ENCODE results near the gene PTPRN2. TPM values are rescaled to one million over a fixed set of nuclear protein-coding genes. Genes with fewer than 3 reads are reported as not detected.

The PTPRN2 gene
- polyA plus RNA-seq, 1 donor from 2014 or later = 1.6 TPM

GRCh38 chr7:158484801-158485531 is 102.7 kb downstream of the PTPRN2 start:
- Mint-ChIP-seq H3K27me3 (no peaks in the 10 kb centered on the region), H3K9me3 (no peaks in the 10 kb centered on the region), H3K4me3 (no peak overlapping the region), H3K36me3 (no peaks in the 10 kb centered on the region), H3K4me1 (no peaks in the 10 kb centered on the region), H3K27ac (no peak overlapping the region)

DNA sequence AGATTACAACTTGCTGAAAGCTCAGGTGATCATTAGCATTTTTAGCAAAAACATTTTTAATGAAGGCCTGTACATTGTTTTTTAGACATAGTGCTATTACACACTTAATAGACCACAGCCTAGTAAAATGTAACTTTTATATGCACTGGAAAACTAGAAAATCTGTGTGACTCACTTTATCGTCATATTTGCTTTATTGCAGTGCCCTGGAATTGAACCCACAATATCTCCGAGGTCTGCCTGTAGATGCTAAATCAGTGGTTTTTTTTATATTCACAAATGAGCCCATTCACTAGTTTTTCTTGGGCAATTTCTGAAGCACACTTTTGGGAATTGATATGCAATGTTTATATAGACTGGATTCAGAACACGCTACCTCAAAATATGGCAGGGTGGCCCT is 105.1 kb downstream of the PTPRN2 start:
- no peaks in the 10 kb centered on the region for H3K9me3 Mint-ChIP-seq
- no peaks in the 10 kb centered on the region for H3K36me3 Mint-ChIP-seq
- no peaks in the 10 kb centered on the region for H3K4me1 Mint-ChIP-seq
- no peaks in the 10 kb centered on the region for H3K27me3 Mint-ChIP-seq
- no peak overlapping the region for H3K27ac Mint-ChIP-seq
- no peak overlapping the region for H3K4me3 Mint-ChIP-seq

DNA sequence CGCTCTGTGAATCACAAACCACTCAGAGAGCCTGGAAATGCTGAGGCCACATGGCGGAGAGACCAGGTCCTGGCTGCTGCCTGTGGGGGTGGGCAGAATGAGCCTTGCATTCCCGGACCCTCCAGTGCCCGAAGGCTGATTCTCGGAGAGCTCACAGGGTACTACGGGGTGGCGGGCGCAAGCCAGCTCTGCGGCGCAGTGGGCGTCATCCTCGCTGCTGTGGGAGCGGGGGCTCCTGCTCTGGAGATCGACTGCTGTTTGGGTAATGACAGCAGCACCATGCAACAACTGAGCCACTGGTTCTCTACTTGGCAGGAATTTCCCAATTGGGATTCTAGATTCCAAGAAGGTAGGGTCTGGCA is 108.0 kb downstream of the PTPRN2 start:
- no peaks in the 10 kb centered on the region for H3K27me3 Mint-ChIP-seq

DNA sequence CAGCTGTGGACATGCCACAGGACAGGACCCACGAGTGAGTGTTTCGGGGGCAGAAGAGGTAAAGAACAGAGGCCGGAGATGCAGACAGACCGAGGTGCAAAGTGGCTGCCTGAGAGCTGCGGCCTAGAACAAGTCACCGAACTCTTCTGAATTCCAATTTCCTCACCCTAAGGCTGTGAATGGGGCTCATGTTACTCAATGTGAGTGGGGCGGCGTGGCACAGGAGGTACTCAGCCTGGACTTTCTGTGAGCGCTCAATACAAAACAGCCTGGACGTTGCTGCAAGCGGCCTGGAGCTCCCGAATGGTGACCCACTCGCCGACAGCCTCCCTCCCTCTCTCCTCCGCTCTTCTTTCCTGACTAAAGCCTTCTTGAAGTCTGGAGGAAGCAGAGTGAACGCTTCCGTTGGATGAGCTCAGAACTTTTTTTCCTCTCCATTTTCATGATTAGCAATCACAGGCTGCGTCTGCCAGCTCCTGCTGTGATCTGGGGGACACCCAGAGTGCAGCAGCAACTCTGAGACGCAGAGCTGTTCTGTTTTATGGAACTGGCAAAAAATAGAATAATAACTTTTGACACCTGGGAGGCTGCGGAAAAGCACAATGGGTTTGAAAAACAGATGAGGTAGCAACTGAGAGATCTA is 108.5 kb downstream of the PTPRN2 start:
- Mint-ChIP-seq H3K27me3 (no peaks in the 10 kb centered on the region), H3K9me3 (no peaks in the 10 kb centered on the region), H3K36me3 (peaks cover 1% of the 10 kb centered on the region), H3K4me1 (no peaks in the 10 kb centered on the region), H3K27ac (peak overlapping the region in 1 of 3 donors; percentile 67), H3K4me3 (no peak overlapping the region)

More for the DNA sequence above, 108.0 kb downstream of the PTPRN2 start:
- H3K9me3 Mint-ChIP-seq = no peaks in the 10 kb centered on the region
- peaks cover 1% of the 10 kb centered on the region for H3K36me3 Mint-ChIP-seq
- no peak overlapping the region for H3K4me3 Mint-ChIP-seq
- H3K27ac Mint-ChIP-seq = no peak overlapping the region
- H3K4me1 Mint-ChIP-seq = no peaks in the 10 kb centered on the region

GRCh38 chr7:158477866-158478265 is 109.8 kb downstream of the PTPRN2 start:
- Mint-ChIP-seq H3K4me1 (no peaks in the 10 kb centered on the region), H3K27ac (no peak overlapping the region), H3K36me3 (peaks cover 1% of the 10 kb centered on the region), H3K4me3 (no peak overlapping the region), H3K9me3 (no peaks in the 10 kb centered on the region), H3K27me3 (peaks cover 2% of the 10 kb centered on the region)

- Mint-ChIP-seq H3K4me1 (no peaks in the 10 kb centered on the region), H3K4me3 (no peak overlapping the region), H3K27me3 (peaks cover 2% of the 10 kb centered on the region)
Measured at GRCh38 chr7:158476331-158476932, 111.2 kb downstream of the PTPRN2 start.

GRCh38 chr7:158475679-158476052 is 112.0 kb downstream of the PTPRN2 start:
- no peaks in the 10 kb centered on the region for H3K4me1 Mint-ChIP-seq
- peaks cover 1% of the 10 kb centered on the region for H3K36me3 Mint-ChIP-seq
- no peak overlapping the region for H3K27ac Mint-ChIP-seq
- H3K9me3 Mint-ChIP-seq = no peaks in the 10 kb centered on the region
- peaks cover 2% of the 10 kb centered on the region for H3K27me3 Mint-ChIP-seq
- no peak overlapping the region for H3K4me3 Mint-ChIP-seq

More at GRCh38 chr7:158476331-158476932, 111.2 kb downstream of the PTPRN2 start:
- H3K36me3 Mint-ChIP-seq = peaks cover 1% of the 10 kb centered on the region
- H3K27ac Mint-ChIP-seq = no peak overlapping the region
- no peaks in the 10 kb centered on the region for H3K9me3 Mint-ChIP-seq

DNA sequence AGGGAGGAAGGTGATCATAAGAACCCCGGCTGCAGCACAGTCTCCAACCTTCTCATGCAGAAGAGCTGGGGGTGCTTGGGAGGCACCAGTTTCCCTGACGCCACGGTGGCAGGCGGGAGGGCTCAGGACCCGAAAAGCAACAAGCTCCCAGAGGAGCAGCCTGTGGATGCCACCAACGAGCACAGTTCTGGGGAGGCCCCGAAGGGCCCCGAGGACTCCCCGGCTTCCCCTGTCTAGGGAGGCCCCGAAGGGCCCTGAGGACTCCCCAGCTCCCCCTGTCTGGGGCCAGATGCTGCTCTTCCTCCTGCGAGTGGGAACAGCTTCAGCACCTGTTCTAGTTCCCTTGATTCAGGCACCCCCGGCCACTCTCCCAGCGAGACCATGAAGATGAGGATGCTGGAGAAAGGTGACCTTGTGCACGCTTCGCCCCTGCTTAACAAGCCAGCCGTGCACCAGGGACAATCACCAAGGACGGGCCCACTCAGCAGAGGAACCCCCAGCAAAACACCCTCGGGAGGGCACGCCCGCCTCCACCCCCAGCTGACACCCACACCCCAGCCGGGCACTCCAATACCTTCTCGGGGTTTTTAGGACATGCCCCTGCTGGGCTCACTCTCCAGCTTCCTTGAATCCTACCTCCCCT is 112.5 kb downstream of the PTPRN2 start:
- H3K4me3 Mint-ChIP-seq = no peak overlapping the region
- no peak overlapping the region for H3K27ac Mint-ChIP-seq

GRCh38 chr7:158474488-158474887 is 113.1 kb downstream of the PTPRN2 start:
- H3K27me3 Mint-ChIP-seq = peaks cover 2% of the 10 kb centered on the region
- no peaks in the 10 kb centered on the region for H3K9me3 Mint-ChIP-seq
- H3K4me3 Mint-ChIP-seq = no peak overlapping the region
- H3K4me1 Mint-ChIP-seq = no peaks in the 10 kb centered on the region
- H3K27ac Mint-ChIP-seq = no peak overlapping the region
- H3K36me3 Mint-ChIP-seq = peaks cover 1% of the 10 kb centered on the region

More for the DNA sequence above, 112.5 kb downstream of the PTPRN2 start:
- Mint-ChIP-seq H3K9me3 (no peaks in the 10 kb centered on the region), H3K36me3 (peaks cover 1% of the 10 kb centered on the region), H3K27me3 (peaks cover 2% of the 10 kb centered on the region), H3K4me1 (no peaks in the 10 kb centered on the region)

DNA sequence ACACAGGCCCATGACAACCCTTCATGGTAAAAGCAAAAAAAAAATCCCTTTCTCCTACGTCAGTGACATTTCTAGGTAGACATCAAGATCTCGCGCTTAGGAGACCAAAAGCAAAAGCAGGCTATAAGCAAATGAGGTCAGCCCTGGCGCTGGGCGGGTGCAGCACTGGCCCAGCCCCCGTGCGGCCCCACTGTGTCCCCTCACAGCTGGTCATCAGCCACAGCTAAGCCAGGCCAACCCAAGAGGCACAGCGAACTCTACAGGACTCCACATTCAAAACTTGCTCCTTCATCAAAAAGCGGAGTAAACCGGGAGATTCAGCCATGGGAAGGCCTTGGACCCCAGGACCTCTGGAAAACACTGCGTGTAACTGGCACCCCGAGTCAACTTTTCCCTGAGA is 113.7 kb downstream of the PTPRN2 start:
- Mint-ChIP-seq H3K36me3 (peaks cover 1% of the 10 kb centered on the region), H3K27ac (no peak overlapping the region), H3K4me1 (no peaks in the 10 kb centered on the region), H3K4me3 (no peak overlapping the region), H3K9me3 (no peaks in the 10 kb centered on the region), H3K27me3 (peaks cover 2% of the 10 kb centered on the region)

DNA sequence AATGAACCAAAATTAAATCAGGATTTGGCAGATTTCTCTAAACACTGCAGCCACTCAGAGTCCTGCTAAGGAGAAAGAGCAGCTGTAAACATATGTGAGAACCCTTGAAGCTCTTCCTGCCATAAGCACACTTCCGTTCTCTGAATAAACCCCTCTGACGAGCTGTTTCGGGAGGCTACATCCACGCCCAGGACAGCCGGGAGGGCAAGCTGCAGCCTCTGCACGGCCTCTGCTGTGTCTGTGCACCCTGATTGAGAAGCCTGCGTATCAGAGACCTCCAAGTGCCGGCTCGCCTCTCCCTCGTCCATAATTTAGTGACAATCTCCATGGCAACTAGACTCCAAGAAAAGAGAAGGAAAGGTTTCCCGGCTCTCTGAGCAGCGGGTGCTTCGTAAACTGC is 114.4 kb downstream of the PTPRN2 start:
- Mint-ChIP-seq H3K27ac (no peak overlapping the region), H3K4me3 (no peak overlapping the region), H3K4me1 (no peaks in the 10 kb centered on the region), H3K9me3 (peaks cover 0 to 2% (median 0%) of the 10 kb centered on the region in 3 donors), H3K36me3 (peaks cover 1% of the 10 kb centered on the region), H3K27me3 (peaks cover 4% of the 10 kb centered on the region)

DNA sequence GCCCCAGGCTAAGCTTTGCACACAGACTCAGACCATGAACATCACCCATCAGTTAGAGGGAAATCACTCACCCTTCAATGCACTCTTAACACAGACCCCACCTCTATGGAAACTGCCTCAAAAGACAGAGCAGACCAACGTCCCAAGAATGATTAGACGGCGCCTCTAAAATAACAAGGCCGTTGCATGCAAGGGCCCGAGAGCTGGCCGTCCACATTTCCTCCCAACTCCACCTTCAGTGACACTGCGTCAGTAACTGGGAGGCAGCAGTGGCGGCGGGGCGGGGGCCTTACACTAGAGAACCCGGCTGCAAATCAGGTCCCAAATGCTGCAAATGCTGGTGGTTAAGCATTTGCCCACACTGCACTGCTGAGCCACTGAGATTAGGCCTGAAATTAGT is 115.0 kb downstream of the PTPRN2 start:
- peaks cover 5% of the 10 kb centered on the region for H3K27me3 Mint-ChIP-seq
- H3K4me3 Mint-ChIP-seq = no peak overlapping the region

DNA sequence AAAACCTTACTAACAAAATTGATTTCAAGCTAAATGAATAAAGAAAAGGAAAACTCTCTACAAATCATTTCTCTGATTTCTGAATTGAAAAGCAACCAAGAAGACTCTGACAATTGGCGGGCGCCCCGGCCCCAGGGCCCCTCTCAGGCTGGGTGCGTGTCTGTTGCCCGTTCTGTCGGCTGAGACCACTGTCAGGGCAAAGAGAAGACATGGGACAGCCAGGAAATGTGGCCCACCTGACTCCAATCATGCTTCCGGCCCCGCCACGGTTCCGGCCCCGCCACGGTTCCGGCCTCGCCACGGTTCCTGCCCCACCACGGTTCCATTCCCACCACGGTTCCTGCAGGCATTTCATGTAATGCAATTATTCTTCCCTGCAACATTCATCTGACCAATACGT is 115.9 kb downstream of the PTPRN2 start:
- Mint-ChIP-seq H3K36me3 (peaks cover 1% of the 10 kb centered on the region), H3K4me1 (no peaks in the 10 kb centered on the region), H3K27ac (no peak overlapping the region), H3K9me3 (peaks cover 0 to 2% (median 0%) of the 10 kb centered on the region in 3 donors), H3K27me3 (peaks cover 8% of the 10 kb centered on the region), H3K4me3 (no peak overlapping the region)

More for the DNA sequence above, 115.0 kb downstream of the PTPRN2 start:
- Mint-ChIP-seq H3K9me3 (peaks cover 0 to 2% (median 0%) of the 10 kb centered on the region in 3 donors), H3K27ac (no peak overlapping the region), H3K4me1 (no peaks in the 10 kb centered on the region), H3K36me3 (peaks cover 1% of the 10 kb centered on the region)

- Mint-ChIP-seq H3K36me3 (no peaks in the 10 kb centered on the region), H3K9me3 (peaks cover 3 to 4% (median 4%) of the 10 kb centered on the region in 3 donors), H3K27me3 (peaks cover 8% of the 10 kb centered on the region), H3K27ac (no peak overlapping the region), H3K4me3 (no peak overlapping the region), H3K4me1 (no peaks in the 10 kb centered on the region)
Measured at GRCh38 chr7:158470336-158470735, 117.3 kb downstream of the PTPRN2 start.

GRCh38 chr7:158469396-158470051 is 118.1 kb downstream of the PTPRN2 start:
- Mint-ChIP-seq H3K27me3 (peaks cover 8% of the 10 kb centered on the region), H3K9me3 (peaks cover 3 to 6% (median 6%) of the 10 kb centered on the region in 3 donors), H3K27ac (no peak overlapping the region), H3K4me1 (peaks cover 0 to 2% (median 0%) of the 10 kb centered on the region in 3 donors), H3K36me3 (peaks cover 2% of the 10 kb centered on the region), H3K4me3 (peak overlapping the region in 1 of 4 donors; percentile 18)
